ENCODE measurements around the gene AKR1E2. TPM values are rescaled to one million over a fixed set of nuclear protein-coding genes. Genes with fewer than 3 reads are reported as not detected.

Gene AKR1E2
- total RNA-seq, 1 experiment from 2014 or later: 4.7 TPM

DNA sequence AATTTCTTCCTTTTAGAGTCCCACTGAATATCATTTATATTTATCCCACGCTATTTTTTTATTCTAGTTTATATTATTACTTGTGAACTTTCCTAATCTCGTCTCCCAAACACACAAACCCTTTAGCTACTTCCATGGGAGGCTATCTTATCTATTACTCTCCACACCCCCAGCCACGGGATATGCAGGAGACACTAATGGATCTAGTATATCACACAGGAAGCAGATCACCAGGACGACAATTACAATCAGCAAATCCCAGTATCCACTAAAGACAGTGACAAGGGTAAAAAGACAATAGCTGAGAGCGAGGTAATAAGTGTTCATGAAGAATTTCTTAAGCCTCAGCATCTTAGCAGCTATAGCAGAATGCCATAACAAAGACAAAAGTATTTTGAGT is 3.8 kb upstream of the AKR1E2 start:
- H3K36me3 ChIP-seq (ENCODE audit: control insufficient read depth, insufficient read depth, low read length): no peaks in the 10 kb centered on the region
- H3K27ac ChIP-seq (ENCODE audit: low read length): no peak overlapping the region
- no peaks in the 10 kb centered on the region; the same call in 1 of the 2 replicates for H3K9me3 ChIP-seq (ENCODE audit: control insufficient read depth, insufficient read depth, low read depth, low read length)
- POLR2A ChIA-PET: no interaction called here
- intact Hi-C loops (cut with micrococcal nuclease; ENCODE audit: unreplicated experiment): no loop called here
- H3K4me3 ChIP-seq (ENCODE audit: low read depth in 2 of 2, low read length in 2 of 2): no peak overlapping the region
- BruUV-seq (replicated peaks): no TSS peak
- no peaks in the 10 kb centered on the region for H3K4me1 ChIP-seq (ENCODE audit: control insufficient read depth, insufficient read depth, low read length)
- DNase-seq (ENCODE audit: low read depth, low spot score): no peak
- in situ Hi-C loops (cut with HindIII; ENCODE audit: low pct_unique_long_range_greater_than_20kb, low sequenced_read_pairs): no loop called here
- CTCF ChIA-PET: no interaction called here
- TF ChIP-seq TCF7L2 (IDR thresholded peaks at IDR 0.05; ENCODE audit: low read depth, low read length): no peak
- TF ChIP-seq, protein P1, sequence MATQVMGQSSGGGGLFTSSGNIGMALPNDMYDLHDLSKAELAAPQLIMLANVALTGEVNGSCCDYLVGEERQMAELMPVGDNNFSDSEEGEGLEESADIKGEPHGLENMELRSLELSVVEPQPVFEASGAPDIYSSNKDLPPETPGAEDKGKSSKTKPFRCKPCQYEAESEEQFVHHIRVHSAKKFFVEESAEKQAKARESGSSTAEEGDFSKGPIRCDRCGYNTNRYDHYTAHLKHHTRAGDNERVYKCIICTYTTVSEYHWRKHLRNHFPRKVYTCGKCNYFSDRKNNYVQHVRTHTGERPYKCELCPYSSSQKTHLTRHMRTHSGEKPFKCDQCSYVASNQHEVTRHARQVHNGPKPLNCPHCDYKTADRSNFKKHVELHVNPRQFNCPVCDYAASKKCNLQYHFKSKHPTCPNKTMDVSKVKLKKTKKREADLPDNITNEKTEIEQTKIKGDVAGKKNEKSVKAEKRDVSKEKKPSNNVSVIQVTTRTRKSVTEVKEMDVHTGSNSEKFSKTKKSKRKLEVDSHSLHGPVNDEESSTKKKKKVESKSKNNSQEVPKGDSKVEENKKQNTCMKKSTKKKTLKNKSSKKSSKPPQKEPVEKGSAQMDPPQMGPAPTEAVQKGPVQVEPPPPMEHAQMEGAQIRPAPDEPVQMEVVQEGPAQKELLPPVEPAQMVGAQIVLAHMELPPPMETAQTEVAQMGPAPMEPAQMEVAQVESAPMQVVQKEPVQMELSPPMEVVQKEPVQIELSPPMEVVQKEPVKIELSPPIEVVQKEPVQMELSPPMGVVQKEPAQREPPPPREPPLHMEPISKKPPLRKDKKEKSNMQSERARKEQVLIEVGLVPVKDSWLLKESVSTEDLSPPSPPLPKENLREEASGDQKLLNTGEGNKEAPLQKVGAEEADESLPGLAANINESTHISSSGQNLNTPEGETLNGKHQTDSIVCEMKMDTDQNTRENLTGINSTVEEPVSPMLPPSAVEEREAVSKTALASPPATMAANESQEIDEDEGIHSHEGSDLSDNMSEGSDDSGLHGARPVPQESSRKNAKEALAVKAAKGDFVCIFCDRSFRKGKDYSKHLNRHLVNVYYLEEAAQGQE (IDR thresholded peaks at IDR 0.05; ENCODE audit: insufficient read depth in 1 of 2, low read depth in 2 of 2, low read length in 1 of 2): no peak
- TF ChIP-seq, protein P2, sequence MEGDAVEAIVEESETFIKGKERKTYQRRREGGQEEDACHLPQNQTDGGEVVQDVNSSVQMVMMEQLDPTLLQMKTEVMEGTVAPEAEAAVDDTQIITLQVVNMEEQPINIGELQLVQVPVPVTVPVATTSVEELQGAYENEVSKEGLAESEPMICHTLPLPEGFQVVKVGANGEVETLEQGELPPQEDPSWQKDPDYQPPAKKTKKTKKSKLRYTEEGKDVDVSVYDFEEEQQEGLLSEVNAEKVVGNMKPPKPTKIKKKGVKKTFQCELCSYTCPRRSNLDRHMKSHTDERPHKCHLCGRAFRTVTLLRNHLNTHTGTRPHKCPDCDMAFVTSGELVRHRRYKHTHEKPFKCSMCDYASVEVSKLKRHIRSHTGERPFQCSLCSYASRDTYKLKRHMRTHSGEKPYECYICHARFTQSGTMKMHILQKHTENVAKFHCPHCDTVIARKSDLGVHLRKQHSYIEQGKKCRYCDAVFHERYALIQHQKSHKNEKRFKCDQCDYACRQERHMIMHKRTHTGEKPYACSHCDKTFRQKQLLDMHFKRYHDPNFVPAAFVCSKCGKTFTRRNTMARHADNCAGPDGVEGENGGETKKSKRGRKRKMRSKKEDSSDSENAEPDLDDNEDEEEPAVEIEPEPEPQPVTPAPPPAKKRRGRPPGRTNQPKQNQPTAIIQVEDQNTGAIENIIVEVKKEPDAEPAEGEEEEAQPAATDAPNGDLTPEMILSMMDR (IDR thresholded peaks at IDR 0.05): no peak
- ATAC-seq: no peak
- no peaks in the 10 kb centered on the region for H3K27me3 ChIP-seq (ENCODE audit: control insufficient read depth, insufficient read depth, low read length)

DNA sequence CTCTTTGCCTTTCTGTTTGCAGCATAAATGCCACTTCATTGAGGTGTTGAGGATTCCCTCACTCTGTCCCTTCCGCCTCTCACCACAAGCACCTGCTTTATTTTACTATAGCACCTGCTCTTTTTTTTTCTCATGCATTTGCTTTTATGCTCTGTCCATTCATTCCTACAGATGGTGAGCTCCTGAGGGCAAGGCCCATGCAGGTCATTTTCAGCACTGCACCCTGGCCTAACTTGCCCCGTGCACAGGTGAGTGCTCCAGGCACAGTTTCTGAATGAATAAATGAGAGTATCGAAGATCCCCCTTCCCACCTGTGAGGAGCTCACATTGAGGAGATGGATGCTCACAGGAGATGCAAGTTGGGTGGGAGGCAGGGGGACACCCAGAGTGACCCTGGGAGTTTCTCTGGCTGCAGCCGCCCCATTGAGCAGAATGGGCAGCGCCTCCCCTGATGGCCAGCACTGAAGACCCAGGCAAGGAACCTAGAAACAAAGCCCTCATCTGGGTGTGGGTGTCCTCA is 1.2 kb upstream of the AKR1E2 start:
- ATAC-seq: no peak
- no peak for TF ChIP-seq POLR2AphosphoS5 (IDR thresholded peaks at IDR 0.05; ENCODE audit: low read depth, low read length)
- TF ChIP-seq, protein P1 (IDR thresholded peaks at IDR 0.05; ENCODE audit: insufficient read depth in 1 of 2, low read depth in 2 of 2, low read length in 1 of 2): no peak
- TF ChIP-seq, protein P2 (IDR thresholded peaks at IDR 0.05): no peak
- no peak for TF ChIP-seq TCF7L2 (IDR thresholded peaks at IDR 0.05; ENCODE audit: low read depth, low read length)
- no peak for TF ChIP-seq SIN3A (IDR thresholded peaks at IDR 0.05; ENCODE audit: borderline replicate concordance, insufficient read depth, low read depth, low read length)
- ChIA-PET CTCF (no interaction called here), POLR2A (no interaction called here)
- no peaks in the 10 kb centered on the region; the same call in 1 of the 2 replicates for H3K9me3 ChIP-seq (ENCODE audit: control insufficient read depth, insufficient read depth, low read depth, low read length)
- no peak for DNase-seq (ENCODE audit: low read depth, low spot score)
- in situ Hi-C loops (cut with HindIII; ENCODE audit: low pct_unique_long_range_greater_than_20kb, low sequenced_read_pairs): no loop called here
- H3K36me3 ChIP-seq (ENCODE audit: control insufficient read depth, insufficient read depth, low read length): no peaks in the 10 kb centered on the region
- no peaks in the 10 kb centered on the region for H3K27me3 ChIP-seq (ENCODE audit: control insufficient read depth, insufficient read depth, low read length)
- BruUV-seq (replicated peaks): no TSS peak
- intact Hi-C loops (cut with micrococcal nuclease; ENCODE audit: unreplicated experiment): no loop called here
- no peak overlapping the region for H3K4me3 ChIP-seq (ENCODE audit: low read depth in 2 of 2, low read length in 2 of 2)
- H3K4me1 ChIP-seq (ENCODE audit: control insufficient read depth, insufficient read depth, low read length): no peaks in the 10 kb centered on the region
- H3K27ac ChIP-seq (ENCODE audit: low read length): no peak overlapping the region
